K562 (cell line): ENCODE results near the gene TUBGCP5. TPM values are rescaled to one million over a fixed set of nuclear protein-coding genes. Genes with fewer than 3 reads are reported as not detected.

Experiments used
- ATAC-seq: fragments of 200-7000 bp; cut with Tn5 transposase; 3 replicates; pipeline ENCODE4 v1.9.1; 2020; ENCODE audit warnings: moderate library complexity
- BruUV-seq: library from RNA; stranded (reverse); fragments of 400-500 nt; replicated peaks from 2 replicates; lab custom pipeline; 2021; lab: Mats Ljungman, UMichigan
- CTCF ChIA-PET: fragments of 300-600 bp; formaldehyde crosslinking; extraction: SDS; loops from one replicate; lab custom pipeline; 2021; ENCODE audit warnings: low intra/inter-chr PET ratio; lab: Yijun Ruan, JAX
- POLR2A ChIA-PET: fragments of 300-600, 350-650 bp; sonication (Branson Sonifier 250); formaldehyde crosslinking; extraction: SDS; loops from one replicate; lab custom pipeline; 2021; ENCODE audit warnings: antibody characterized with exemption, inconsistent platforms; lab: Yijun Ruan, JAX
- DNase-seq, 4 experiments: peaks; one replicate each; pipeline versions ENCODE4 v3.0.0 to v3.0.0-alpha.2; 2011 to 2018; ENCODE audit warnings: low spot score in 3 of 4, mixed read lengths in 3 of 4; ENCODE audit errors: extremely low read depth in 1 of 4
- FAIRE-seq: peaks from 2 replicates; lab custom pipeline; 2011; peaks lifted over from hg19 to GRCh38; lab: Jason Lieb, UNC
- H2AFZ ChIP-seq: 2 replicates; pipeline ENCODE4 v1.6.0; 2011; ENCODE audit warnings: low read depth, low read length, control low read depth, inconsistent platforms
- H3K27ac ChIP-seq: fragments of 200-600 bp; 3 replicates; pipeline ENCODE4 v1.8.0; 2011; ENCODE audit warnings: low read depth, mild to moderate bottlenecking, control low read depth, inconsistent platforms, low read length, moderate library complexity, mixed read lengths; ENCODE audit errors: extremely low read depth
- H3K27me3 ChIP-seq, 2 experiments: fragments of 300-600 bp in 1 of 2; 2 replicates in 1 of 2; 3 replicates in 1 of 2; pipeline versions ENCODE4 v1.6.0 to v1.8.0; 2011; ENCODE audit warnings: inconsistent platforms in 2 of 2, low read length in 2 of 2, mild to moderate bottlenecking in 1 of 2, mixed read lengths in 1 of 2, moderate library complexity in 1 of 2; ENCODE audit not compliant: control insufficient read depth in 2 of 2, insufficient read depth in 2 of 2
- H3K36me3 ChIP-seq: fragments of 300-600 bp; 3 replicates; pipeline ENCODE4 v1.8.0; 2011; ENCODE audit warnings: mild to moderate bottlenecking, low read length, inconsistent platforms; ENCODE audit not compliant: control insufficient read depth, insufficient read depth
- H3K4me1 ChIP-seq, 2 experiments: fragments of 200-600 bp in 1 of 2; replicated peaks in 1 of 2; 2 replicates in 1 of 2; 3 replicates in 1 of 2; pipeline versions ENCODE4 v1.5.1 to v1.8.0; 2011; ENCODE audit warnings: inconsistent platforms in 2 of 2, low read length in 2 of 2, mild to moderate bottlenecking in 1 of 2, mixed read lengths in 1 of 2, moderate library complexity in 1 of 2; ENCODE audit not compliant: control insufficient read depth in 2 of 2, insufficient read depth in 2 of 2
- H3K4me2 ChIP-seq: 2 replicates; pipeline ENCODE4 v1.6.1; 2011; ENCODE audit warnings: low read length, control low read depth, inconsistent platforms, mixed read lengths; ENCODE audit not compliant: insufficient read depth
- H3K4me3 ChIP-seq: fragments of 200-600 bp; sonication (generic), shearing (Covaris generic); 2 replicates; pipeline ENCODE4 v1.5.1; 2016; ENCODE audit warnings: control low read depth, inconsistent platforms
- H3K79me2 ChIP-seq: fragments of 200-600 bp; 3 replicates; pipeline ENCODE4 v1.8.0; 2011; ENCODE audit warnings: low read length, inconsistent platforms; ENCODE audit not compliant: control insufficient read depth, insufficient read depth
- H3K9ac ChIP-seq, 2 experiments: 2 replicates each; pipeline versions ENCODE4 v1.6.0 to v1.6.1; 2011; ENCODE audit warnings: low read depth in 2 of 2, low read length in 2 of 2, control low read depth in 1 of 2, inconsistent platforms in 1 of 2, mild to moderate bottlenecking in 1 of 2, mixed read lengths in 1 of 2; ENCODE audit not compliant: insufficient read depth in 1 of 2
- H3K9me1 ChIP-seq: one replicate; pipeline ENCODE4 v1.6.0; 2011; ENCODE audit warnings: inconsistent platforms, mild to moderate bottlenecking, low read length, moderate library complexity; ENCODE audit not compliant: control insufficient read depth, insufficient read depth
- H3K9me3 ChIP-seq: replicated peaks from 2 replicates; pipeline ENCODE4 v1.5.1; 2011; ENCODE audit warnings: low read depth, low read length, inconsistent platforms; ENCODE audit not compliant: control insufficient read depth, insufficient read depth
- H4K20me1 ChIP-seq: replicated peaks from 2 replicates; pipeline ENCODE4 v1.6.1; 2011; ENCODE audit warnings: low read length, inconsistent platforms, mixed read lengths; ENCODE audit not compliant: control insufficient read depth, insufficient read depth
- CAMTA2 ChIP-seq: fragments of 250-450 bp; sonication (Bioruptor Pico); conservative IDR thresholded peaks from 2 replicates; pipeline ENCODE4 v1.5.1; 2022
- CREB1 ChIP-seq, 2 experiments: sonication (generic) in 1 of 2; formaldehyde crosslinking in 1 of 2; IDR thresholded peaks; 2 replicates each; pipeline versions ENCODE4 v1.6.1 to v1.8.0; 2012 to 2022; ENCODE audit warnings: inconsistent platforms in 1 of 2, mild to moderate bottlenecking in 1 of 2, missing genetic modification reagents in 1 of 2, moderate library complexity in 1 of 2
- ETV5 ChIP-seq: sonication (generic); formaldehyde crosslinking; IDR thresholded peaks from 2 replicates; pipeline ENCODE4 v1.4.0; 2020; ENCODE audit warnings: low read depth, mild to moderate bottlenecking, missing genetic modification reagents
- KDM5B ChIP-seq: fragments of 200-600 bp; sonication (generic); IDR thresholded peaks from 2 replicates; pipeline ENCODE4 v1.6.1; 2012; ENCODE audit warnings: low read depth, mild to moderate bottlenecking, moderate library complexity, low read length, control low read depth, inconsistent platforms; ENCODE audit not compliant: insufficient replicate concordance
- MITF ChIP-seq: IDR thresholded peaks from 2 replicates; pipeline ENCODE4 v1.6.1; 2014; ENCODE audit warnings: antibody characterized with exemption
- RBM14 ChIP-seq: fragments of 200-400 bp; formaldehyde crosslinking; IDR thresholded peaks from 2 replicates; pipeline ENCODE4 v1.6.1; 2018; ENCODE audit warnings: low read depth, mild to moderate bottlenecking, low read length, moderate library complexity, borderline replicate concordance; ENCODE audit not compliant: insufficient read depth
- RNF2 ChIP-seq: sonication (generic); IDR thresholded peaks from 2 replicates; pipeline ENCODE4 v1.6.1; 2016
- SMAD1 ChIP-seq: fragments of 150-350 bp; IDR thresholded peaks from 2 replicates; pipeline ENCODE4 v1.6.1; 2014; ENCODE audit warnings: low read length, low read depth; ENCODE audit not compliant: partially characterized antibody
- SNIP1 ChIP-seq: fragments of 450-650 bp; IDR thresholded peaks from 2 replicates; pipeline ENCODE4 v1.7.1; 2017; ENCODE audit warnings: low read depth, mild to moderate bottlenecking
- TAL1 ChIP-seq: fragments of 450-650 bp; IDR thresholded peaks from 2 replicates; pipeline ENCODE4 v1.6.1; 2016; ENCODE audit warnings: mild to moderate bottlenecking
- TCF7 ChIP-seq: sonication (generic); IDR thresholded peaks from 2 replicates; pipeline ENCODE4 v1.6.1; 2016; ENCODE audit warnings: antibody characterized with exemption, borderline replicate concordance
- ZFP30 ChIP-seq: fragments of 250-450 bp; sonication (Bioruptor Pico); IDR thresholded peaks from 2 replicates; pipeline ENCODE4 v1.8.0; 2022; ENCODE audit warnings: moderate library complexity, mild to moderate bottlenecking, inconsistent platforms, borderline replicate concordance
- ZKSCAN1 ChIP-seq: fragments of 150-350 bp; IDR thresholded peaks from 2 replicates; pipeline ENCODE4 v1.6.1; 2016; ENCODE audit warnings: low read depth, low read length
- ZNF282 ChIP-seq: sonication (generic); formaldehyde crosslinking; IDR thresholded peaks from 2 replicates; pipeline ENCODE4 v1.8.1; 2023; ENCODE audit warnings: missing genetic modification reagents
- ZNF551 ChIP-seq: fragments of 250-450 bp; sonication (Bioruptor Pico); IDR thresholded peaks from 2 replicates; pipeline ENCODE4 v1.5.0; 2021; ENCODE audit warnings: mild to moderate bottlenecking, moderate library complexity
- ZNF561 ChIP-seq: fragments of 450-650 bp; formaldehyde crosslinking; conservative IDR thresholded peaks from 2 replicates; pipeline ENCODE4 v1.4.0; 2020; ENCODE audit warnings: mild to moderate bottlenecking, moderate library complexity
- WGBS: fragments of 100-300 bp; shearing (Covaris generic); methylation state at CpG from one replicate; pipeline ENCODE4 v1.1.6; 2016; ENCODE audit warnings: low coverage, mixed read lengths; ENCODE audit not compliant: insufficient coverage; ENCODE audit errors: missing lambda C conversion rate; 5-methylcytosine and 5-hydroxymethylcytosine counted together
- in situ Hi-C: fragments of 300-500 bp; cut with MboI; formaldehyde crosslinking; loops from 4 replicates; pipeline ENCODE4 v1.15.0; 2018; ENCODE audit warnings: inconsistent platforms, mixed read lengths
- intact Hi-C: fragments of 100-400 bp; cut with micrococcal nuclease; formaldehyde crosslinking; loops from 2 replicates; pipeline ENCODE4 v1.14.2; 2022
- polyA plus RNA-seq, 8 experiments: library from polyadenylated mRNA; depleted of rRNA in 4 of 8; stranded (reverse) in 5 of 8; unstranded in 3 of 8; fragments of >200 nt; fragmentation: Nextera tagmentation in 2 of 8; fragmentation: Illumina TruSeq in 1 of 8; extraction: Ambion mirVana in 2 of 8; extraction: Trizol in 1 of 8; gene quantifications; 2 replicates each; pipeline versions ENCODE4 v1.2.1 to v1.2.3, GENCODE V29; 2011 to 2014; ENCODE audit warnings: inconsistent platforms in 1 of 8, missing spikeins in 1 of 8
- total RNA-seq, 7 experiments: library from RNA; depleted of rRNA in 6 of 7; stranded (reverse); fragments of >200 nt in 6 of 7; fragmentation: Illumina TruSeq in 2 of 7; extraction: Trizol in 2 of 7; gene quantifications; 2 replicates each; pipeline versions ENCODE4 v1.2.1 to v1.2.3, GENCODE V29; 2011 to 2021; ENCODE audit warnings: low replicate concordance in 1 of 7
- TF ChIP-seq, protein P1 (sequence below): fragments of 450-650 bp; IDR thresholded peaks from 2 replicates; pipeline ENCODE4 v1.6.1; 2016; ENCODE audit warnings: borderline replicate concordance
- TF ChIP-seq, protein P2 (sequence below), 2 experiments: IDR thresholded peaks; 2 replicates each; pipeline ENCODE4 v1.6.1; 2011; ENCODE audit warnings: borderline replicate concordance in 1 of 2, control low read depth in 1 of 2, low read depth in 1 of 2, low read length in 1 of 2, mild to moderate bottlenecking in 1 of 2, mixed read lengths in 1 of 2, moderate library complexity in 1 of 2; ENCODE audit not compliant: insufficient read depth in 1 of 2, insufficient read length in 1 of 2, poor library complexity in 1 of 2, severe bottlenecking in 1 of 2; ENCODE audit errors: extremely low read depth in 1 of 2

TUBGCP5 gene
- total and polyA plus RNA-seq, 9 of the 15 experiments (the other 6 are each of a cell fraction or from before 2014, with no cell fraction given), result 5.8 to 33.9 (median 23.2) TPM

DNA sequence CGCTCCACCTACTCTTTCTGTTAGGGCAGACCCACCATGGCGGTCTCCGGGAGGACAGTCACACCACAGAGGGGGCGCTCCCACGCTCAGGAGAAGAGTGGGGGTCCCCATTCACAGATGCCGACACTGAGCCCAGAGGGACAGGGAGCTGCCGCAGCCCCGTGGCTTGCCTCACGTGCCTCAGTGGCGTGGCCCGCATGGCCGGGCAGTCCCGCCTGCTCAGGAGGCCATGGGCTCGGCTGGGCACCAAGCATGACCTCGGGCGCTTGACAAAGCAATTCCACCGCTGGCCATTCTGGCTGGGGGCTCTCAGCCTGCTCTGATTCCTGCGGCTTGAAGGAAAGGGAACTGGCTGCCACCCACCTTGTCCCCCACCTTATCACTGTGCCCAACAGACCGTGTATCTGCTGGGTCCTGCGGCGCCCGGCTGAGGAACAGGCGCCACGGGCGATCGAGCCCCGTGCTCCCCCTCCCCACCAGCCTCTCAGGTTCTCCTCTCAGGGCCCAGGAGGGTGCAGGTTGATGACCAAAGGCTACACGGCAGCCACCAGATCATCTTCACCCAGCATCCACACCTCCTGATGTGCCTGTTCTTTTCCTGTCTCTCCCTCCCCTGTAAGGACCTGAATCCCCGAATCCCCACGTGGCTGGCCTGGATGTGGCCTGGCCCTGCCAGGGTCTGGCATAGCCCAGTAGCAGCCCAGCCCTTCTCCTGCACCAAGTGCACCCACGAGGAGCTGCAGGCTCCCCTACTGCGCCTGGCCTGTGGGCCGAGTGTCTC, 79.9 kb downstream of the TUBGCP5 start:
- in situ Hi-C loops, result no loop called here
- CTCF ChIA-PET, result no interaction called here
- no peak for ATAC-seq
- Histone ChIP-seq H2AFZ (no peak overlapping the region), H3K36me3 (no peaks in the 10 kb centered on the region), H3K9ac (peak overlapping the region in 1 of 2 experiments; percentile 35; a peak in 1 of 4 replicates), H3K79me2 (peaks cover 10% of the 10 kb centered on the region; the same call in 1 of the 3 replicates), H3K9me1 (peaks cover 10% of the 10 kb centered on the region), H3K4me1 (peaks cover 0 to 22% of the 10 kb centered on the region in 2 experiments; a peak in 2 of 5 replicates), H3K27ac (no peak overlapping the region), H4K20me1 (no peaks in the 10 kb centered on the region; the same call in none of the 2 replicates), H3K4me3 (no peak overlapping the region), H3K9me3 (no peaks in the 10 kb centered on the region), H3K27me3 (no peaks in the 10 kb centered on the region; a peak in 1 of 5 replicates), H3K4me2 (no peak overlapping the region)
- no TSS peak for BruUV-seq
- POLR2A ChIA-PET, result no interaction called here
- 61% methylated on average over 29 of the region's 33 CpGs for WGBS
- intact Hi-C loops, result no loop called here
- FAIRE-seq, result no peak
- DNase-seq, result no peak
- TF ChIP-seq RNF2 (no peak), CREB1 (IDR thresholded peaks at IDR 0.05) (no peak), CREB1 (CRISPR knock-in tag; IDR thresholded peaks at IDR 0.05) (no peak), TCF7 (no peak), SMAD1 (no peak), SNIP1 (no peak), ZFP30 (CRISPR knock-in tag) (no peak), ZNF282 (CRISPR knock-in tag) (no peak), ZNF551 (CRISPR knock-in tag) (no peak), ZNF561 (CRISPR knock-in tag) (no peak), MITF (no peak), KDM5B (no peak), TAL1 (no peak), ZKSCAN1 (no peak), RBM14 (no peak), ETV5 (no peak), CAMTA2 (no peak)
- TF ChIP-seq, protein P1, sequence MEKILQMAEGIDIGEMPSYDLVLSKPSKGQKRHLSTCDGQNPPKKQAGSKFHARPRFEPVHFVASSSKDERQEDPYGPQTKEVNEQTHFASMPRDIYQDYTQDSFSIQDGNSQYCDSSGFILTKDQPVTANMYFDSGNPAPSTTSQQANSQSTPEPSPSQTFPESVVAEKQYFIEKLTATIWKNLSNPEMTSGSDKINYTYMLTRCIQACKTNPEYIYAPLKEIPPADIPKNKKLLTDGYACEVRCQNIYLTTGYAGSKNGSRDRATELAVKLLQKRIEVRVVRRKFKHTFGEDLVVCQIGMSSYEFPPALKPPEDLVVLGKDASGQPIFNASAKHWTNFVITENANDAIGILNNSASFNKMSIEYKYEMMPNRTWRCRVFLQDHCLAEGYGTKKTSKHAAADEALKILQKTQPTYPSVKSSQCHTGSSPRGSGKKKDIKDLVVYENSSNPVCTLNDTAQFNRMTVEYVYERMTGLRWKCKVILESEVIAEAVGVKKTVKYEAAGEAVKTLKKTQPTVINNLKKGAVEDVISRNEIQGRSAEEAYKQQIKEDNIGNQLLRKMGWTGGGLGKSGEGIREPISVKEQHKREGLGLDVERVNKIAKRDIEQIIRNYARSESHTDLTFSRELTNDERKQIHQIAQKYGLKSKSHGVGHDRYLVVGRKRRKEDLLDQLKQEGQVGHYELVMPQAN, result no peak
- TF ChIP-seq, protein P2, sequence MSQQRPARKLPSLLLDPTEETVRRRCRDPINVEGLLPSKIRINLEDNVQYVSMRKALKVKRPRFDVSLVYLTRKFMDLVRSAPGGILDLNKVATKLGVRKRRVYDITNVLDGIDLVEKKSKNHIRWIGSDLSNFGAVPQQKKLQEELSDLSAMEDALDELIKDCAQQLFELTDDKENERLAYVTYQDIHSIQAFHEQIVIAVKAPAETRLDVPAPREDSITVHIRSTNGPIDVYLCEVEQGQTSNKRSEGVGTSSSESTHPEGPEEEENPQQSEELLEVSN (IDR thresholded peaks at IDR 0.05; ENCODE audit: borderline replicate concordance in 1 of 2, extremely low read depth in 1 of 2, insufficient read depth in 1 of 2, insufficient read length in 1 of 2, low read depth in 1 of 2, low read length in 1 of 2, poor library complexity in 1 of 2, severe bottlenecking in 1 of 2), result no peak
